Adipose tissue (tissue), 3 donors: Measurements from ENCODE around the gene DNASE1L3. TPM values are rescaled to one million over a fixed set of nuclear protein-coding genes. Genes with fewer than 3 reads are reported as not detected.
"Not testable (repeated sequence)": the region's sequence is repeated elsewhere in the genome, so short reads cannot be mapped to it uniquely, and the experiment has no call there.

Source experiments
- H3K27ac ChIP-seq: one replicate; pipeline ENCODE4 v1.5.1; 2013; ENCODE audit warnings: low read depth, low read length
- WGBS, 3 donors: extraction: QIAGEN DNeasy Blood & Tissue Kit; methylation state at CpG; one replicate each; pipeline ENCODE4 v1.1.7; 2013; 5-methylcytosine and 5-hydroxymethylcytosine counted together
- polyA plus RNA-seq, 3 donors: library from polyadenylated mRNA; stranded (reverse); fragments of 200-250 nt; gene quantifications; one replicate each; pipeline ENCODE4 v1.2.3, GENCODE V29; 2013
- donor health status: healthy with polysubstance abuse.
- donor health status: Bipolar disorder and iron deficiency.
- donor health status: healthy.

Gene DNASE1L3
- polyA plus RNA-seq, 3 donors, result 0.95 to 4.9 (median 0.98) TPM

DNA sequence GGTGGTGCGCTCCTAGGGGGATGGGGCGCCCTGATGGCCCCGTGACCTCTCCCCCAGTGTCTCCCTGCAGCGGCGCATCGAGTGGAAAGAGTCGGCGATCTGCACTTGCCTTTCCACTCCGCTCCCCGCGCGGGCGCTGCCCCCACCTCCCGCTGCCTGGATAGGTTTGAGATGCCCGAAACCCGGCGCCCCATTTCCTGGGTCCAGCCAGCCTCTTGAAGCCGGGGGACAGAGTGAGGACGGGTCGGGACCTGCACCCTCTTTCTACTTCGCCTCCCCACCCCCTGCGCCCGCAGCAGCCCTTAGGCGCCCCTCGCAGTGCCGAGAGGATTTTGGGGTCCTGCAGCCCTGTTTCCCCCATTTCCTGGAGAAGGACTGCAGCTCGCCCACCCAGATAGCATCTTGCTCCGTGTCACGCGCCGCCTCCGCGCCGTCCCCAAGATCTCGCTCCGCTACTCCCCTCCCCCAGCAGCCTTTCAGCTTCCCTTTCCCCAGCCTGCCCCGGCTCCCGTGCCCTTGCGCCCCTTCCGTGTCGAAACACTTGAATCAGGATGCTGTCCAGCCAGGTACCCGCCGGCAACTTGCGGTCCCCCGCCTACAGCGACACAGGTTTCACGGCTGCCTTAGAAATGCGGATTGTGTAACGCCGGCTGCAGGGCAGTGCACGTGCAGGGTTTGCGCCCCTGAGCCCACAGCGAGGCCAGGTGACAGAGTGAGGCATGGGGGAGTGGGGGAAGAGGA is 27.3 kb upstream of the DNASE1L3 start:
- H3K27ac ChIP-seq, result no peak overlapping the region
- WGBS, 3 donors, result 1% methylated on average over 50 to 53 of the region's 53 CpGs

GRCh38 chr3:58237238-58237940 is 26.6 kb upstream of the DNASE1L3 start, which contains the start of gene ABHD6:
ABHD6 (plus strand) TSS chr3:58237792; CDS start chr3:58256587, 18,795 bp downstream.
- H3K27ac ChIP-seq, result no peak within 1 kb of the TSS
- 0 to 1% (median 0%) methylated on average over 62 to 77 of the region's 77 CpGs for whole genome bisulfite sequencing, 3 donors

GRCh38 chr3:58236527-58237237 is 25.9 kb upstream of the DNASE1L3 start:
- 16 to 19% (median 16%) methylated on average over 24 of the region's 24 CpGs for WGBS, 3 donors
- H3K27ac ChIP-seq, result no peak overlapping the region

- no peak overlapping the region for H3K27ac ChIP-seq
- 70 to 83% (median 80%) methylated on average over 4 of the region's 4 CpGs for WGBS, 3 donors
Measured at GRCh38 chr3:58235970-58236369, 25.2 kb upstream of the DNASE1L3 start.

DNA sequence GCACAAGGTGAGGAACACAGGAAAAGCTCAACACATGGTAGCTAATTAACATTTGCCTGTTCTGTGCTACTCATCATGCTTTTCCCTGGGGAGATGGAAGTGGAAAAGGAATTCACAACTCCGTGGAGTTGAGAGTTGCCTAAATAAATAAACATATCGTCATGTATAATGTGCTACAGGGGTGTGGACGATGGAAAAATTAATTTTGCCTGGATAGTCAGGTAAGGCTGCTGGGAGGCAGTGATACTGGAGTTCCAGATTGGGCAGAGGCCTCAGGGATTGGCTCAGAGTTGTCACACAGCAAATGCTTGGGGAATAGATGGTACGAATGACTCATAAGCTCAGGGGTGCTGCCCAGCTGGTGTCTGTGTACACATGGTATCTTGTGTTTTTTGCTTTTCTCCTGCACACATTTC is 23.8 kb upstream of the DNASE1L3 start:
- 45 to 67% (median 59%) methylated on average over 4 of the region's 4 CpGs for whole genome bisulfite sequencing, 3 donors
- H3K27ac ChIP-seq, result no peak overlapping the region

- WGBS, 3 donors, result 13 to 58% (median 53%) methylated on average over 2 of the region's 2 CpGs
Measured at GRCh38 chr3:58231666-58232065, 20.9 kb upstream of the DNASE1L3 start.

GRCh38 chr3:58230876-58231552 is 20.2 kb upstream of the DNASE1L3 start:
- H3K27ac ChIP-seq, result no peak overlapping the region
- WGBS, 3 donors, result 0 to 25% (median 15%) methylated on average over 1 of the region's 1 CpG

More at GRCh38 chr3:58231666-58232065, 20.9 kb upstream of the DNASE1L3 start:
- H3K27ac ChIP-seq, result no peak overlapping the region

GRCh38 chr3:58227933-58228332 is 17.2 kb upstream of the DNASE1L3 start:
- not testable (repeated sequence) for H3K27ac ChIP-seq
- WGBS, 3 donors, result 80 to 94% (median 93%) methylated on average over 3 of the region's 3 CpGs

DNA sequence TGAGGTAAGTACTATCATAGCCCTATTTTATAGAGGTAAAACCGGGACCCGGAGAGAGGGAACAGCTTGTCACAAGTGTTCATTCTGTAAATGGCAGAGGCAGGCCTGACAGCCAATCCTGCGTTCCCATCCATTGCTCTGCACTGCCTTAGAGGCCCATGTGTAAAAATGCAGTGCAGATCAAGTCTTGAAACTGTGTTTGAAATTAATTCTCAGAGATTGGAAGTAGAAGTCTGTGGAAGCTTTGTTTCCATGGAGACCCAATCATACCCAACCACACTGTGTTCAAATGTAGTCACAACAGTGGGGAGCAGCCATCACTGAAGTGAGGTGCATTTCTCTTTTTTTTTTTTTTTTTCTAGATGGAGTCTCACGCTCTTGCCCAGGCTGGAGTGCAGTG is 13.1 kb upstream of the DNASE1L3 start:
- WGBS, 3 donors, result 92 to 95% (median 93%) methylated on average over 4 of the region's 4 CpGs

GRCh38 chr3:58222161-58222724 is 11.5 kb upstream of the DNASE1L3 start:
- H3K27ac ChIP-seq, result no peak overlapping the region
- WGBS, 3 donors, result 62 to 79% (median 76%) methylated on average over 8 of the region's 8 CpGs

More for the DNA sequence above, 13.1 kb upstream of the DNASE1L3 start:
- H3K27ac ChIP-seq, result no peak overlapping the region

DNA sequence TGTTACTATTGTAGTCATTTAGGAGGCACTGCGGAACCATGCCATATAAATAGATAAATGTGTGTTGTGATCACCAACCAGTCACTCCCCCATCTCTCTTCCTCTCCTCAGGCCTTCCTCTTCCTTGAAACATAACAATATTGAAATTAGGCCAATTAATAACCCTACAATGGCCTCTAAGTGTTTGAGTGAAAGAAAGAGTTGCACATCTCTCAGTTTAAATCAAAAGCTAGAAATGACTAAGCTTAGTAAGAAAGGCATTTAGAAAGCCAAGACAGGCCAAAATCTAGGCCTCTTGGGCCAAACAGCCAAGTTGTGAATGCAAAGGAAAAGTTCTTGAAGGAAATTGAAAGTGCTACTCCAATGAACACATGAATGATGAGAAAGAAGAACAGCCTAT is 8.1 kb upstream of the DNASE1L3 start:
- H3K27ac ChIP-seq, result no peak overlapping the region
- WGBS, 3 donors, result 69 to 86% (median 77%) methylated on average over 1 of the region's 1 CpG

GRCh38 chr3:58217209-58217811 is 6.5 kb upstream of the DNASE1L3 start:
- no peak overlapping the region for H3K27ac ChIP-seq
- 6 to 22% (median 19%) methylated on average over 15 of the region's 15 CpGs for WGBS, 3 donors

DNA sequence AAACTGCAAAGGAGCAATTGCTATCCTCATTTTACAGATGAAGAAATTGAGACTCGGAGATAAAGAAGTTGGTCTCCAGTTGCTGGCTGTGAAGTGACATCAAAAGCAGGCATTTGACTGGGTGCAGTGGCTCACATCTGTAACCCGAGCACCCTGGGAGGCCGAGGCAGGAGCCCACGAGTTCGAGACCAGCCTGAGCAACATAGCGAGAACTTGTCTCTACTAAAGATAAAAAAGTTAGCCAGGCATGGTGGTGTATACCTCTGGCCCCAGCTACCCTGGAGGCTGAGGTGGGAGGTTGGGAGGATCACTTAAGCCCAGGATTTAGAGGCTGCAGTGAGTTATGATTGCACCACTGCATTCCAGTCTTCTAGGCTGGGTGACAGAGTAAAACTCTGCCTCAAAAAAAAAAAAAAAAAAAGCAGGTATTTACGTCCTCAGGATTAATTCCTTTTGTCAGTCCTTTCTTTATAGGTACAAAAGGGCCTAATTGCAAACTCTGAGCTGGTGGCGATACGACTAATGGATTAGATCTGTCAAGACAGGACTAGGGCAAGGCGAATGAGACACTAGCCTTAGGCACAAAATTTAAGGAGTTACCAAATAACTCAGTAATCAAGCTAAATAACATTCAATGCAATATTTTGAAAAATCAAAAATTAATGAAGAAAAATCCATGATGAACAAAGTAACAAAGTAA is 5.9 kb upstream of the DNASE1L3 start:
- H3K27ac ChIP-seq, result no peak overlapping the region

DNA sequence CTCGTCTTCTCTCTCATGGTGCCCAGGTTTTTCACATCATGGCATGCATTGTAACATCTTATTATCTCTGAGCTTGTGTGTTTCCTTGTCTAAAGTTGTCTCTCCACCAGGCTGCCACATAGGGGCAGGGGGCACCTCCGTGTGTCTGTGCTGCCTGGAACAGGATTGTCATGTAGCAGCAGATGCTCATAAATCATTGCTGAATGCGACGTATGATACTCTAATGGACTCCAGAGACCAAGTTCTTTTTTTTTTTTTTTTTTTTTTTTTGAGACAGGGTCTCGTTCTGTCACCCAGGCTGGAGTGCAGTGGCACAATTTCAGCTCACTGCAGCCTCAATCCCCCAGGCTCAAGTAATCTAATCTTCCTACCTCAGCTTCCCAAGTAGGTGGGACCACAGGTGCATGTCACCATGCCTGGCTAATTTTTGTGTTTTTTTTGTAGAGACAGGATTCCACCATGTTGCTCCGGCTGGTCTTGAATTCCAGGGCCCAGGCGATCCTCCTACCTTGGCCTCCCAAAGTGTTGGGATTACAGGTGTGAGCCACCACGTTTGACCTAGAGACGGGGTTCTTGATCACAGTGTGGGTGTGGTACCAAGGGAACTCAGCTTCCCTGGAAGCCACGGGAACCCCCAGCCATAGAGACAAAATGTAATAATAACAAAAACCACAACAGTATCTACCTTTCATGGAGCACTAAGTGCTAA is 4.7 kb upstream of the DNASE1L3 start:
- H3K27ac ChIP-seq, result no peak overlapping the region
- WGBS, 3 donors, result 74 to 86% (median 77%) methylated on average over 10 of the region's 10 CpGs

More for the DNA sequence above, 5.9 kb upstream of the DNASE1L3 start:
- whole genome bisulfite sequencing, 3 donors, result 74 to 87% (median 86%) methylated on average over 10 of the region's 10 CpGs

DNA sequence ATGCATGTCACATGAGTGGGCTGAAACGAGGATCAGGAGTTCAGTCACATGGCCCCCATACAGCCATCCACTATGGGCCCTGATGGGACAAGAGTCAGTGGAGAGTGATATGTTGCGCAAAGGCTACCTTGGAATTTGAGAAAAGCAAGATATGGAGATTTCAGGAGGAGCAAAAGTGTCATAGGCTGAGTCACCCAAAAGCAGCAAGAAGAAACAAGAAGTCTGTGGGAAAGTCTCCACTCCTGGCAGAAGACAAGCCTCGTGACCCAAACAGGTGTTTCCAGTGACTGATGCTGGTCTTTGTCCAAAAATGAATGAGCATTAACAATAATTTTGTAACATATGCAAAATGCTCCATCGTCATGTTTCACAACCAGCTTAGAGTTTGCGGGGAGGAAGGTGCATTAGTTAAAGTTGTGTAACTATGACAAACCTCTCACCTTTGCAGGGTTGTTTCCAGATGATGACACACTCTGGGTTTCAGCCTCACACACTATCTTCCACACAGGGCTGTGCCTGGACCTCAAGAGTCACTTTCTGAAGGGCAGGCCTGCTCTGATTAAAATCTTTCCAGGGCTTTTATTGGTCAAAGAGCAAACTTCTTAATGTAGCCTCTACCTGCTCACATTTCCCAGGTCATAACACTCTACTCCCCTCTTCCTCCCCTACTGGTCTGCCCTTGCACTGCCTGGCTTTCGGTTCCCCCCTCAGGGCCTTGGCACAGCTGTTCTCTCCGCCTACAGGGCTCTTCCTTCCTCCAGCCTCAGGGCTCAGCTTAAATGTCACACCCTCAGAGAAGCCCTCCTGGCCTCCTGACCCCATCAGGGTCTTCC is 3.9 kb upstream of the DNASE1L3 start:
- 49 to 66% (median 53%) methylated on average over 7 of the region's 7 CpGs for WGBS, 3 donors
- no peak overlapping the region for H3K27ac ChIP-seq

- WGBS, 3 donors, result 75 to 93% (median 84%) methylated on average over 3 of the region's 3 CpGs
- H3K27ac ChIP-seq, result no peak overlapping the region
Measured at GRCh38 chr3:58209933-58210332, 839 bp downstream of the DNASE1L3 start.
